ENCODE data around the gene HAGH. TPM values are rescaled to one million over a fixed set of nuclear protein-coding genes. Genes with fewer than 3 reads are reported as not detected.

HAGH gene
- polyA plus RNA-seq, 1 donor (not counting 4 experiments of a cell fraction or from before 2014, with no cell fraction given), result 17.7 TPM

DNA sequence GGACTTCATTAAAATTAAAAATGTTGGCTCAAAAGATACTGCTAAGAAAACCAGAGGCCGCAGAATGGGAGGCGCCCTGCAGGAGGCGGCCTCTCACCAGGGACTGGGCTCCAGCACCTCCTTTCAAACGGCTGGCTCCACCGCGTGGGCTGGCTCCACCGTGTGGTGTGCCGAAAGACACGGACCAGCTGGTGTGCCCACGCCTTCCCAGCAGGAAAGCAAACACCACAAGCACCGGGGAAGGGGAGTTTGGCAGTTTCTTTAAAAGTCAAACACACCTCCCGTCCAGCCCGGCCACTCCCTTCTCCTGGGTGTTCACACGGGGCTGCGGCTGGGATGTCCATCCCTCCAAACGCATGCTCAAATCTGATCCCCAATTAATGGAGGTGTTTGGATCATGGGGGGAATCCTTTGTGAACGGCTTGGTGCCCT is 13.9 kb downstream of the HAGH start:
- no peak overlapping the region for H3K9ac ChIP-seq (ENCODE audit: control insufficient read depth, extremely low read depth, insufficient read depth, low read length)
- DNase-seq (ENCODE audit: low read depth, low spot score), result no peak
- no peaks in the 10 kb centered on the region for H3K27me3 ChIP-seq (ENCODE audit: control insufficient read depth, extremely low read depth, insufficient read depth, low read length)
- dilution Hi-C loops (cut with MboI; ENCODE audit: extremely low pct_ligation_motif_present, low sequenced_read_pairs), result no loop called here
- H3K4me1 ChIP-seq (ENCODE audit: control insufficient read depth, extremely low read depth, insufficient read depth, low read length), result no peaks in the 10 kb centered on the region
- no peak overlapping the region for H3K4me3 ChIP-seq (ENCODE audit: control insufficient read depth in 2 of 3, extremely low read depth in 1 of 3, insufficient read depth in 2 of 3, low read depth in 1 of 3, low read length in 3 of 3)
- FAIRE-seq, result no peak
- no peaks in the 10 kb centered on the region for H3K9me1 ChIP-seq (ENCODE audit: control insufficient read depth, extremely low read depth, insufficient read depth, low read length)
- H3K27ac ChIP-seq (ENCODE audit: control insufficient read depth, insufficient read depth, low read length), result no peak overlapping the region
- no peaks in the 10 kb centered on the region for H3K79me2 ChIP-seq (ENCODE audit: control insufficient read depth, insufficient read depth, low read length)
- no peaks in the 10 kb centered on the region for H3K9me3 ChIP-seq (ENCODE audit: control insufficient read depth, low read depth, low read length)
- peaks cover 0 to 13% of the 10 kb centered on the region in 2 experiments for H3K36me3 ChIP-seq (ENCODE audit: control insufficient read depth in 2 of 2, extremely low read depth in 1 of 2, insufficient read depth in 2 of 2, low read length in 2 of 2)
- no peak overlapping the region for H3K4me2 ChIP-seq (ENCODE audit: control insufficient read depth, extremely low read depth, insufficient read depth, low read depth, low read length)
- no peaks in the 10 kb centered on the region for H4K20me1 ChIP-seq (ENCODE audit: control insufficient read depth, extremely low read depth, insufficient read depth, low read length)
- TF ChIP-seq EZH2 (IDR thresholded peaks at IDR 0.05; ENCODE audit: low read length), result no peak
- peak; percentile 61 to 80 (median 73) for TF ChIP-seq CTCF (optimal IDR thresholded peaks at IDR 0.05 in 1 of 3, IDR thresholded peaks at IDR 0.05 in 1 of 3, conservative IDR thresholded peaks at IDR 0.05 in 1 of 3; ENCODE audit: extremely low read depth in 1 of 3, insufficient read depth in 2 of 3, low read length in 3 of 3)
- H2AFZ ChIP-seq (ENCODE audit: control insufficient read depth, low read length), result no peak overlapping the region

- TF ChIP-seq CTCF (optimal IDR thresholded peaks at IDR 0.05 in 1 of 3, IDR thresholded peaks at IDR 0.05 in 1 of 3, conservative IDR thresholded peaks at IDR 0.05 in 1 of 3; ENCODE audit: extremely low read depth in 1 of 3, insufficient read depth in 2 of 3, low read length in 3 of 3), result no peak
- no peak for TF ChIP-seq EZH2 (IDR thresholded peaks at IDR 0.05; ENCODE audit: low read length)
- Histone ChIP-seq H3K9ac (ENCODE audit: control insufficient read depth, extremely low read depth, insufficient read depth, low read length) (no peak overlapping the region), H3K9me1 (ENCODE audit: control insufficient read depth, extremely low read depth, insufficient read depth, low read length) (no peaks in the 10 kb centered on the region), H3K27ac (ENCODE audit: control insufficient read depth, insufficient read depth, low read length) (no peak overlapping the region), H3K4me1 (ENCODE audit: control insufficient read depth, extremely low read depth, insufficient read depth, low read length) (no peaks in the 10 kb centered on the region), H4K20me1 (ENCODE audit: control insufficient read depth, extremely low read depth, insufficient read depth, low read length) (no peaks in the 10 kb centered on the region), H3K9me3 (ENCODE audit: control insufficient read depth, low read depth, low read length) (no peaks in the 10 kb centered on the region), H2AFZ (ENCODE audit: control insufficient read depth, low read length) (no peak overlapping the region), H3K4me3 (ENCODE audit: control insufficient read depth in 2 of 3, extremely low read depth in 1 of 3, insufficient read depth in 2 of 3, low read depth in 1 of 3, low read length in 3 of 3) (no peak overlapping the region), H3K36me3 (ENCODE audit: control insufficient read depth in 2 of 2, extremely low read depth in 1 of 2, insufficient read depth in 2 of 2, low read length in 2 of 2) (peaks cover 0 to 5% of the 10 kb centered on the region in 2 experiments), H3K4me2 (ENCODE audit: control insufficient read depth, extremely low read depth, insufficient read depth, low read depth, low read length) (no peak overlapping the region), H3K27me3 (ENCODE audit: control insufficient read depth, extremely low read depth, insufficient read depth, low read length) (no peaks in the 10 kb centered on the region), H3K79me2 (ENCODE audit: control insufficient read depth, insufficient read depth, low read length) (no peaks in the 10 kb centered on the region)
- dilution Hi-C loops (cut with MboI; ENCODE audit: extremely low pct_ligation_motif_present, low sequenced_read_pairs), result no loop called here
- DNase-seq (ENCODE audit: low read depth, low spot score) (no peak), FAIRE-seq (no peak)
Observed at GRCh38 chr16:1810536-1810935, 16.1 kb downstream of the HAGH start.
